Measurements from ENCODE around the gene TESK2.

The TESK2 gene, protein sequence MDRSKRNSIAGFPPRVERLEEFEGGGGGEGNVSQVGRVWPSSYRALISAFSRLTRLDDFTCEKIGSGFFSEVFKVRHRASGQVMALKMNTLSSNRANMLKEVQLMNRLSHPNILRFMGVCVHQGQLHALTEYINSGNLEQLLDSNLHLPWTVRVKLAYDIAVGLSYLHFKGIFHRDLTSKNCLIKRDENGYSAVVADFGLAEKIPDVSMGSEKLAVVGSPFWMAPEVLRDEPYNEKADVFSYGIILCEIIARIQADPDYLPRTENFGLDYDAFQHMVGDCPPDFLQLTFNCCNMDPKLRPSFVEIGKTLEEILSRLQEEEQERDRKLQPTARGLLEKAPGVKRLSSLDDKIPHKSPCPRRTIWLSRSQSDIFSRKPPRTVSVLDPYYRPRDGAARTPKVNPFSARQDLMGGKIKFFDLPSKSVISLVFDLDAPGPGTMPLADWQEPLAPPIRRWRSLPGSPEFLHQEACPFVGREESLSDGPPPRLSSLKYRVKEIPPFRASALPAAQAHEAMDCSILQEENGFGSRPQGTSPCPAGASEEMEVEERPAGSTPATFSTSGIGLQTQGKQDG

GRCh38 chr1:45490626-45491486, at the start of gene TESK2:
TSS of gene TESK2 (minus strand) at chr1:45491163. CDS start at chr1:45457785, 33,378 bp downstream.
- Histone ChIP-seq H3K27me3 (replicated peaks; ENCODE audit: control insufficient read depth, insufficient read depth, low read length) (no peaks in the 10 kb centered on the region), H3K36me3 (ENCODE audit: control insufficient read depth, insufficient read depth, low read length) (no peaks in the 10 kb centered on the region; the same call in none of the 2 replicates), H3K4me3 (replicated peaks; ENCODE audit: low read depth, low read length) (peak within 1 kb of the TSS; percentile 85)
- DNase-seq (ENCODE audit: extremely low read depth, insufficient read length), result peak; percentile 99
- TF ChIP-seq, protein P1, sequence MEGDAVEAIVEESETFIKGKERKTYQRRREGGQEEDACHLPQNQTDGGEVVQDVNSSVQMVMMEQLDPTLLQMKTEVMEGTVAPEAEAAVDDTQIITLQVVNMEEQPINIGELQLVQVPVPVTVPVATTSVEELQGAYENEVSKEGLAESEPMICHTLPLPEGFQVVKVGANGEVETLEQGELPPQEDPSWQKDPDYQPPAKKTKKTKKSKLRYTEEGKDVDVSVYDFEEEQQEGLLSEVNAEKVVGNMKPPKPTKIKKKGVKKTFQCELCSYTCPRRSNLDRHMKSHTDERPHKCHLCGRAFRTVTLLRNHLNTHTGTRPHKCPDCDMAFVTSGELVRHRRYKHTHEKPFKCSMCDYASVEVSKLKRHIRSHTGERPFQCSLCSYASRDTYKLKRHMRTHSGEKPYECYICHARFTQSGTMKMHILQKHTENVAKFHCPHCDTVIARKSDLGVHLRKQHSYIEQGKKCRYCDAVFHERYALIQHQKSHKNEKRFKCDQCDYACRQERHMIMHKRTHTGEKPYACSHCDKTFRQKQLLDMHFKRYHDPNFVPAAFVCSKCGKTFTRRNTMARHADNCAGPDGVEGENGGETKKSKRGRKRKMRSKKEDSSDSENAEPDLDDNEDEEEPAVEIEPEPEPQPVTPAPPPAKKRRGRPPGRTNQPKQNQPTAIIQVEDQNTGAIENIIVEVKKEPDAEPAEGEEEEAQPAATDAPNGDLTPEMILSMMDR (IDR thresholded peaks at IDR 0.05; ENCODE audit: insufficient read depth, low read length, poor library complexity, severe bottlenecking), result peak; percentile 11

GRCh38 chr1:45536886-45537285, 45.9 kb upstream of the TESK2 start:
- H3K27me3 ChIP-seq (replicated peaks; ENCODE audit: control insufficient read depth, insufficient read depth, low read length), result no peaks in the 10 kb centered on the region
- H3K36me3 ChIP-seq (ENCODE audit: control insufficient read depth, insufficient read depth, low read length), result no peaks in the 10 kb centered on the region
- DNase-seq (ENCODE audit: extremely low read depth, insufficient read length), result no peak
- no peak overlapping the region for H3K4me3 ChIP-seq (replicated peaks; ENCODE audit: low read depth, low read length)
- TF ChIP-seq, protein P1 (IDR thresholded peaks at IDR 0.05; ENCODE audit: insufficient read depth, low read length, poor library complexity, severe bottlenecking), result no peak

DNA sequence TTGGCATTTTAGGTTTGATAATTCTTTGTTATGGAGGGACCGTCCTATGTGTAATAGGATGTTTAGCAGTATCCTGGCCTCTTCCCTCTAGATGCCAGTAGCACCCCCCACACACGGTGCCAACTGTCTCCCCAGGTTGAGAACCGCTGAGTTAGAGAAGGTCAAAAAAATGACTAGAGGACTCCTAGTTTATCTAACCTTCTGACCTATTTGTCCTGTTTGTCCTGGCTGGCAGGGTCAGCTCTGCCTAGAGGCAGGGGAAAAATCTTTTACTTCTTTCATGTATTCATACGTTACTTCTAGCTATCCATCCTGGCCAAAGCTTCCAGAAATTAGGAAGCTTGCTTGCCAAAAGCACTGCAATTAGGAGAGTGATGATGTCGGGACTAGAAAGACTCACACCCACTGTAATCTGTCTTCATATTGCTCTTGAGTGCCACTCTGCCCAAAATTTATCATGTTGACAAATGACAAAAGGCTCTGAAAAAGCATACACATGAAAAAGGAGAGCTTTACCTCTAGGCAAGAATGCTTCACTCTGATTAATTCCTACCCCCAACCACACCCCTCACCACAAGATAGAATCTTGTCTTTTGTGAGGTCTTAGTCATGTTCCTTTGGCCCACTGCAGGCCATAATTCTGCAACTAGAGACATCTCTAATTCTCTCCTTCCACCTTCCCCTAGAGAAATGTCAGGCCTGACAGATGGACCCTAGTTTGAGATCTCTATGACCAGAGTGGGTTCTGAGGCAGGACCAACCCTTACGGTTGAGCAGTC, 45.2 kb upstream of the TESK2 start:
- TF ChIP-seq, protein P1 (IDR thresholded peaks at IDR 0.05; ENCODE audit: insufficient read depth, low read length, poor library complexity, severe bottlenecking), result no peak
- H3K4me3 ChIP-seq (replicated peaks; ENCODE audit: low read depth, low read length), result no peak overlapping the region
- no peak for DNase-seq (ENCODE audit: extremely low read depth, insufficient read length)
- no peaks in the 10 kb centered on the region for H3K36me3 ChIP-seq (ENCODE audit: control insufficient read depth, insufficient read depth, low read length)
- no peaks in the 10 kb centered on the region for H3K27me3 ChIP-seq (replicated peaks; ENCODE audit: control insufficient read depth, insufficient read depth, low read length)

GRCh38 chr1:45531873-45532272, 40.9 kb upstream of the TESK2 start:
- TF ChIP-seq, protein P1 (IDR thresholded peaks at IDR 0.05; ENCODE audit: insufficient read depth, low read length, poor library complexity, severe bottlenecking), result no peak
- Histone ChIP-seq H3K36me3 (ENCODE audit: control insufficient read depth, insufficient read depth, low read length) (no peaks in the 10 kb centered on the region), H3K27me3 (replicated peaks; ENCODE audit: control insufficient read depth, insufficient read depth, low read length) (no peaks in the 10 kb centered on the region), H3K4me3 (replicated peaks; ENCODE audit: low read depth, low read length) (no peak overlapping the region)
- DNase-seq (ENCODE audit: extremely low read depth, insufficient read length), result no peak

DNA sequence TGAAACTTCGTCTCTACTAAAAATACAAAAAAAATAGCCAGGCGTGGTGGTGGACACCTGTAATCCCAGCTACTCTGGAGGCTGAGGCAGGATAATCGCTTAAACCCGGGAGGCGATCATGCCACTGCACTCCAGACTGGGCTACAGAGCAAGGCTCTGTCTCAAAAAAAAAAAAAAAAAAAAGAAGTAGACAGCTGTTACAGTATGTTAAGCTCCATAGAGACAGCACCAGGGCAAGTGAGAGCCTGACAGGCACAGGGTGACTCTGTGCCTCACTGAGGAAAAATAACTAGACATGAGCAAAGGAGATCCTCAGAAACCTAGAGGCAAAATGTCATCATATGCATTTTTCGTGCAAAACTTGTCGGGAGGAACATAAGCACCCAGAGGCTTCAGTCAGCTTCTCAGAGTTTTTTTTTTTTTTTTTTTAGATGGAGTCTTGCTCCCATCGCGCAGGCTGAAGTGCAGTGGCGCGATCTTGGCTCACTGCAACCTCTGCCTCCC, 39.7 kb upstream of the TESK2 start:
- no peak for DNase-seq (ENCODE audit: extremely low read depth, insufficient read length)
- Histone ChIP-seq H3K36me3 (ENCODE audit: control insufficient read depth, insufficient read depth, low read length) (no peaks in the 10 kb centered on the region), H3K4me3 (replicated peaks; ENCODE audit: low read depth, low read length) (no peak overlapping the region), H3K27me3 (replicated peaks; ENCODE audit: control insufficient read depth, insufficient read depth, low read length) (no peaks in the 10 kb centered on the region)
- TF ChIP-seq, protein P1 (IDR thresholded peaks at IDR 0.05; ENCODE audit: insufficient read depth, low read length, poor library complexity, severe bottlenecking), result no peak
